CD4-positive, alpha-beta T cell (primary cell): ENCODE data around the gene CRTAP. TPM values are rescaled to one million over a fixed set of nuclear protein-coding genes. Genes with fewer than 3 reads are reported as not detected.
"Not testable (repeated sequence)": the region's sequence is repeated elsewhere in the genome, so short reads cannot be mapped to it uniquely, and the experiment has no call there.

ENCODE experiments used
- ATAC-seq: fragments of 200-7000 bp; cut with Tn5 transposase; one replicate; pipeline ENCODE4 v1.10.0; 2022; ENCODE audit warnings: mild to moderate bottlenecking; ENCODE audit not compliant: poor library complexity
- CTCF ChIA-PET: fragments of 350-600 bp; sonication (Branson Sonifier 250); formaldehyde crosslinking; loops from one replicate; lab custom pipeline; 2021; ENCODE audit warnings: antibody characterized with exemption, inconsistent platforms; lab: Charles Lee
- POLR2A ChIA-PET: fragments of 350-600 bp; sonication (Branson Sonifier 250); formaldehyde crosslinking; loops from one replicate; lab custom pipeline; 2021; ENCODE audit warnings: antibody characterized with exemption, inconsistent platforms; lab: Charles Lee
- DNase-seq, 14 experiments: peaks; one replicate each; pipeline ENCODE4 v3.0.0-alpha.2; 2013 to 2020; ENCODE audit warnings: mixed read lengths in 2 of 14
- H3K27ac ChIP-seq, 2 donors: one replicate each; pipeline versions ENCODE4 v1.5.1 to v1.7.0; 2013; ENCODE audit warnings: low read length in 2 of 2, low read depth in 1 of 2, mild to moderate bottlenecking in 1 of 2
- H3K27me3 ChIP-seq, 2 experiments: 1 replicate in 1 of 2; 2 replicates in 1 of 2; pipeline versions ENCODE4 v1.6.1 to v1.7.0; 2013; ENCODE audit warnings: low read length in 2 of 2, control low read depth in 1 of 2, mild to moderate bottlenecking in 1 of 2, moderate library complexity in 1 of 2; ENCODE audit not compliant: insufficient read depth in 2 of 2, control insufficient read depth in 1 of 2
- H3K36me3 ChIP-seq: one replicate; pipeline ENCODE4 v1.6.1; 2013; ENCODE audit warnings: low read length, control low read depth; ENCODE audit not compliant: insufficient read depth
- H3K4me1 ChIP-seq: one replicate; pipeline ENCODE4 v1.6.1; 2013; ENCODE audit warnings: low read length, control low read depth; ENCODE audit not compliant: insufficient read depth
- H3K4me3 ChIP-seq: one replicate; pipeline ENCODE4 v1.5.1; 2013; ENCODE audit warnings: mild to moderate bottlenecking, low read length, moderate library complexity
- H3K9me3 ChIP-seq, 2 experiments: 1 replicate in 1 of 2; 2 replicates in 1 of 2; pipeline versions ENCODE4 v1.6.1 to v1.7.0; 2013; ENCODE audit warnings: low read length in 2 of 2, mild to moderate bottlenecking in 2 of 2, control low read depth in 1 of 2, moderate library complexity in 1 of 2; ENCODE audit not compliant: control insufficient read depth in 1 of 2, insufficient read depth in 1 of 2
- H3K27ac Mint-ChIP-seq: one replicate; pipeline ENCODE4 v1.8.0; 2020; ENCODE audit warnings: mixed read lengths
- H3K27me3 Mint-ChIP-seq: one replicate; pipeline ENCODE4 v1.8.0; 2021; ENCODE audit warnings: mixed read lengths
- H3K36me3 Mint-ChIP-seq: one replicate; pipeline ENCODE4 v1.8.0; 2021; ENCODE audit warnings: low read depth, mixed read lengths
- H3K4me1 Mint-ChIP-seq: one replicate; pipeline ENCODE4 v1.8.0; 2021; ENCODE audit warnings: low read depth, mixed read lengths
- H3K4me3 Mint-ChIP-seq: one replicate; pipeline ENCODE4 v1.8.0; 2020; ENCODE audit warnings: mild to moderate bottlenecking, mixed read lengths
- H3K9me3 Mint-ChIP-seq: one replicate; pipeline ENCODE4 v1.8.0; 2020; ENCODE audit warnings: mixed read lengths
- CTCF ChIP-seq: fragments of 200-600 bp; IDR thresholded peaks from one replicate; pipeline ENCODE4 v1.8.0; 2022; ENCODE audit warnings: antibody characterized with exemption, mild to moderate bottlenecking
- intact Hi-C, 2 experiments: fragments of 100-400 bp; cut with DNase I in 1 of 2; cut with micrococcal nuclease in 1 of 2; formaldehyde crosslinking; loops; one replicate each; pipeline versions ENCODE4 v1.15.1 to v1.9.0; 2023 to 2025; cut with DNase I, micrococcal nuclease
- total RNA-seq, 174 experiments: library from RNA in 2 of 174; stranded (reverse) in 2 of 174; gene quantifications; one replicate each; pipeline ENCODE4 v1.2.3 and lab custom pipeline; 2021 to 2026

The CRTAP gene
- total RNA-seq, 2 experiments from 2014 or later = 38.2 to 40.3 TPM

- Histone ChIP-seq H3K4me3 (no peak overlapping the region), H3K9me3 (peaks cover 4 to 12% of the 10 kb centered on the region in 2 experiments), H3K27ac (no peak overlapping the region), H3K4me1 (no peaks in the 10 kb centered on the region), H3K27me3 (peaks cover 0 to 2% of the 10 kb centered on the region in 2 experiments), H3K36me3 (no peaks in the 10 kb centered on the region)
- no peak for TF ChIP-seq CTCF
- intact Hi-C loops = no loop called here
- Mint-ChIP-seq H3K27ac (no peak overlapping the region), H3K4me3 (no peak overlapping the region), H3K27me3 (peaks cover 12% of the 10 kb centered on the region), H3K4me1 (no peaks in the 10 kb centered on the region), H3K9me3 (peaks cover 12% of the 10 kb centered on the region), H3K36me3 (no peaks in the 10 kb centered on the region)
- ATAC-seq = no peak
- CTCF ChIA-PET = no interaction called here
- POLR2A ChIA-PET = no interaction called here
- DNase-seq = no peak
These were observed 67.4 kb downstream of the CRTAP start for GRCh38 chr3:33181229-33181628.

GRCh38 chr3:33181641-33182040, 67.8 kb downstream of the CRTAP start:
- H3K4me3 ChIP-seq, CTCF ChIA-PET, H3K27me3 ChIP-seq, intact Hi-C loops, ATAC-seq, H3K4me1 Mint-ChIP-seq, DNase-seq, POLR2A ChIA-PET, H3K27ac Mint-ChIP-seq, H3K27ac ChIP-seq, H3K4me3 Mint-ChIP-seq, H3K36me3 Mint-ChIP-seq, H3K4me1 ChIP-seq, H3K36me3 ChIP-seq: not testable (repeated sequence)
- Mint-ChIP-seq H3K27me3 (peaks cover 14% of the 10 kb centered on the region), H3K9me3 (peaks cover 12% of the 10 kb centered on the region)
- peaks cover 4 to 12% of the 10 kb centered on the region in 2 experiments for H3K9me3 ChIP-seq

GRCh38 chr3:33184863-33185262, 71.0 kb downstream of the CRTAP start:
- H3K9me3 ChIP-seq = peaks cover 0 to 5% of the 10 kb centered on the region in 2 experiments
- peaks cover 0 to 2% of the 10 kb centered on the region in 2 experiments for H3K27me3 ChIP-seq
- no peak for TF ChIP-seq CTCF
- H3K36me3 ChIP-seq = no peaks in the 10 kb centered on the region
- Mint-ChIP-seq H3K27me3 (peaks cover 33% of the 10 kb centered on the region), H3K36me3 (no peaks in the 10 kb centered on the region), H3K4me3 (no peak overlapping the region), H3K27ac (no peak overlapping the region), H3K9me3 (peaks cover 4% of the 10 kb centered on the region), H3K4me1 (no peaks in the 10 kb centered on the region)
- ATAC-seq (no peak), DNase-seq (no peak)
- H3K4me3 ChIP-seq = no peak overlapping the region
- H3K27ac ChIP-seq = no peak overlapping the region
- ChIA-PET CTCF (no interaction called here), POLR2A (no interaction called here)
- H3K4me1 ChIP-seq = no peaks in the 10 kb centered on the region
- intact Hi-C loops = no loop called here
